HepG2 (cell line): ENCODE results near the gene METTL5. TPM values are rescaled to one million over a fixed set of nuclear protein-coding genes. Genes with fewer than 3 reads are reported as not detected.

Experiments
- ARID2 ChIP-seq: sonication (generic); formaldehyde crosslinking; IDR thresholded peaks from 2 replicates; pipeline ENCODE4 v1.8.1; 2022; ENCODE audit warnings: mild to moderate bottlenecking, missing genetic modification reagents, borderline replicate concordance
- BHLHE40 ChIP-seq: IDR thresholded peaks from 2 replicates; pipeline ENCODE4 v1.6.1; 2011; ENCODE audit warnings: low read length, improper control_type of control experiment
- GZF1 ChIP-seq: sonication (generic); formaldehyde crosslinking; IDR thresholded peaks from 2 replicates; pipeline ENCODE4 v1.5.1; 2020; ENCODE audit warnings: mild to moderate bottlenecking, missing genetic modification reagents
- ISL2 ChIP-seq: sonication (generic); formaldehyde crosslinking; IDR thresholded peaks from 2 replicates; pipeline ENCODE4 v1.5.0; 2020; ENCODE audit warnings: missing genetic modification reagents
- JUNB ChIP-seq: sonication (generic); formaldehyde crosslinking; IDR thresholded peaks from 2 replicates; pipeline ENCODE4 v1.8.0; 2022; ENCODE audit warnings: missing genetic modification reagents, mild to moderate bottlenecking, borderline replicate concordance
- KLF11 ChIP-seq: IDR thresholded peaks from 2 replicates; pipeline ENCODE4 v1.6.1; 2016; ENCODE audit warnings: missing compliant biosample characterization
- KMT2B ChIP-seq: IDR thresholded peaks from 2 replicates; pipeline ENCODE4 v1.6.1; 2016; ENCODE audit warnings: missing genetic modification reagents, missing compliant biosample characterization
- MBNL3 ChIP-seq: fragments of 250-450 bp; sonication (Bioruptor Pico); conservative IDR thresholded peaks from 2 replicates; pipeline ENCODE4 v1.8.0; 2022; ENCODE audit warnings: mild to moderate bottlenecking, inconsistent platforms
- MTA1 ChIP-seq: sonication (generic); formaldehyde crosslinking; IDR thresholded peaks from 2 replicates; pipeline ENCODE4 v1.4.0; 2020; ENCODE audit warnings: missing genetic modification reagents, mild to moderate bottlenecking, borderline replicate concordance
- MYC ChIP-seq: sonication (generic); formaldehyde crosslinking; IDR thresholded peaks from 2 replicates; pipeline ENCODE4 v1.9.0; 2021; ENCODE audit warnings: missing genetic modification reagents, borderline replicate concordance
- NFE2L1 ChIP-seq: sonication (generic); formaldehyde crosslinking; IDR thresholded peaks from 2 replicates; pipeline ENCODE4 v1.4.0; 2020; ENCODE audit warnings: missing genetic modification reagents, mild to moderate bottlenecking, borderline replicate concordance
- NR1H2 ChIP-seq: sonication (generic); formaldehyde crosslinking; IDR thresholded peaks from 2 replicates; pipeline ENCODE4 v1.8.1; 2022; ENCODE audit warnings: low read depth, missing genetic modification reagents, borderline replicate concordance
- SCMH1 ChIP-seq: sonication (generic); formaldehyde crosslinking; IDR thresholded peaks from 2 replicates; pipeline ENCODE4 v1.9.0; 2021; ENCODE audit warnings: missing genetic modification reagents, mild to moderate bottlenecking, borderline replicate concordance
- SP2 ChIP-seq: sonication (generic); formaldehyde crosslinking; IDR thresholded peaks from 2 replicates; pipeline ENCODE4 v1.5.1; 2020; ENCODE audit warnings: mild to moderate bottlenecking, missing genetic modification reagents
- TEAD3 ChIP-seq: optimal IDR thresholded peaks from 2 replicates; pipeline ENCODE3; 2016; ENCODE audit warnings: borderline replicate concordance
- ZBTB20 ChIP-seq: sonication (generic); formaldehyde crosslinking; IDR thresholded peaks from 2 replicates; pipeline ENCODE4 v1.8.1; 2023; ENCODE audit warnings: missing genetic modification reagents, low read depth, mild to moderate bottlenecking, borderline replicate concordance
- ZMAT3 ChIP-seq: sonication (generic); formaldehyde crosslinking; conservative IDR thresholded peaks from 2 replicates; pipeline ENCODE4 v1.7.0; 2021; ENCODE audit warnings: missing genetic modification reagents
- ZNF3 ChIP-seq: IDR thresholded peaks from 2 replicates; pipeline ENCODE4 v1.7.0; 2017; ENCODE audit warnings: inconsistent platforms
- ZNF562 ChIP-seq: sonication (generic); formaldehyde crosslinking; IDR thresholded peaks from 2 replicates; pipeline ENCODE4 v1.8.0; 2022; ENCODE audit warnings: missing genetic modification reagents, borderline replicate concordance
- ZSCAN21 ChIP-seq: sonication (generic); formaldehyde crosslinking; IDR thresholded peaks from 2 replicates; pipeline ENCODE4 v1.8.0; 2022; ENCODE audit warnings: mild to moderate bottlenecking, missing genetic modification reagents, moderate library complexity, borderline replicate concordance
- polyA plus RNA-seq, 8 experiments: library from polyadenylated mRNA; depleted of rRNA in 3 of 8; stranded (reverse) in 7 of 8; unstranded in 1 of 8; fragments of >200 nt; fragmentation: Illumina TruSeq in 4 of 8; extraction: Trizol in 4 of 8; gene quantifications; 2 replicates each; pipeline versions ENCODE4 v1.2.1 to v1.2.3, GENCODE V29; 2011 to 2016; ENCODE audit warnings: low read depth in 4 of 8, missing spikeins in 1 of 8, mixed read lengths in 1 of 8; ENCODE audit not compliant: insufficient read depth in 1 of 8
- total RNA-seq, 5 experiments: library from RNA; depleted of rRNA; stranded (reverse); fragments of >200 nt; fragmentation: Illumina TruSeq; extraction: Trizol; gene quantifications; 2 replicates each; pipeline ENCODE4 v1.2.3, GENCODE V29; 2016; ENCODE audit warnings: low read depth in 1 of 5
- TF ChIP-seq, protein P1 (sequence below): sonication (generic); formaldehyde crosslinking; IDR thresholded peaks from 2 replicates; pipeline ENCODE4 v1.4.0; 2020; ENCODE audit warnings: missing genetic modification reagents
- TF ChIP-seq, protein P2 (sequence below): sonication (generic); formaldehyde crosslinking; IDR thresholded peaks from 2 replicates; pipeline ENCODE4 v1.5.1; 2020; ENCODE audit warnings: mild to moderate bottlenecking, missing genetic modification reagents, moderate library complexity
- TF ChIP-seq, protein P3 (sequence below): sonication (generic); formaldehyde crosslinking; IDR thresholded peaks from 2 replicates; pipeline ENCODE4 v1.8.0; 2022; ENCODE audit warnings: missing genetic modification reagents, mild to moderate bottlenecking, inconsistent platforms, borderline replicate concordance

Gene METTL5
- total and polyA plus RNA-seq, 2 of the 13 experiments (the other 11 are each of a cell fraction or from before 2014, with no cell fraction given) = 50.7 to 95.1 TPM

DNA sequence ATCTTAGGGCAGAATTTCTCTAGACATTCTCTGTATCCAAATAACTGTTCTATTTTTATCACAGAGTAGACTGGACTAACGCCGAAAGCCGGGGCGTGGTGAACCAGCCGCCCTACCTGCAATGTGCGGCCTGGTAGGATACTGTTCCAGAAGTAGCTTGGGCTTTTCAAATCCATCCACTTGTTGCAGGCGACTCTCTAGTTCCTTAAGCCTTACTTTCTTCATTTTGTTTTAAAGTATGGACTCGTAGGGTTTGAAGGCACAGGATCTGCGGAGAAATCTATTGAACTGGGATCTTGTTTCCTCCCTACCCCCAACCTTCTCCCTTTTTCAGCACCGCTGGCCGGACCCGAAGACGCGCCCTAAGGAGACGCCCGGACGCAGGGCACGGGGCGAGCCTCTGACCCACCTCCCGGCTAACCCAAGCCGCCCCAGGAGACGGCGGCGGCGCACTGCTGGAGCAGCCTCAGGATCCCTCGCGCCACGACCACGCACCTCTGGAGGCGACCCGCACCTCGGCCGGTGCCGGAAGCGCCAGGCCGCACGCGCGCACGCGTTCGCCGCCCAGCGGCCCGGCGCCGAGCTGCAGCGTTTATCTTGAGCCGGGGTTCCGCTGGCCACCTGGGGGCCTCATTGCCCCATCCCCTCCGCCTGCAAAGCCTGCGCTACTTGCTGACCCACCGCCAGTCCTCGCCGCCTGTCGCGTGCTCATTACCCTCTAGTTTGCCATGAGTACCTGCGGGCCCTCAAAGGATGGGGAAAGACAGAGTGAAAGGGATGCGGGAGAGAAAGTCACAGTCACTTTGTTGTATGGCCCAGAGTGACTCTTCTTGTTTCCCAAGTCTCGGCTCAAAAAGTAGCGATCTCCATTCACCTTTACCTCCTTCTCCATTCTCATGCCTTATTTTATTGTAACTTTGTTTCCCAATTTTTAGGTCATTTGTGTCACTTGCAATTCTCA is at the start of gene METTL5 (continued):
- peak; percentile 89; the same call in 1 of the 2 replicates for TF ChIP-seq ZSCAN21 (CRISPR knock-in tag)
- TF ChIP-seq MYC (CRISPR knock-in tag) = peak; percentile 97
- TF ChIP-seq ZNF3 (CRISPR knock-in tag) = no peak
- TF ChIP-seq, protein P1, sequence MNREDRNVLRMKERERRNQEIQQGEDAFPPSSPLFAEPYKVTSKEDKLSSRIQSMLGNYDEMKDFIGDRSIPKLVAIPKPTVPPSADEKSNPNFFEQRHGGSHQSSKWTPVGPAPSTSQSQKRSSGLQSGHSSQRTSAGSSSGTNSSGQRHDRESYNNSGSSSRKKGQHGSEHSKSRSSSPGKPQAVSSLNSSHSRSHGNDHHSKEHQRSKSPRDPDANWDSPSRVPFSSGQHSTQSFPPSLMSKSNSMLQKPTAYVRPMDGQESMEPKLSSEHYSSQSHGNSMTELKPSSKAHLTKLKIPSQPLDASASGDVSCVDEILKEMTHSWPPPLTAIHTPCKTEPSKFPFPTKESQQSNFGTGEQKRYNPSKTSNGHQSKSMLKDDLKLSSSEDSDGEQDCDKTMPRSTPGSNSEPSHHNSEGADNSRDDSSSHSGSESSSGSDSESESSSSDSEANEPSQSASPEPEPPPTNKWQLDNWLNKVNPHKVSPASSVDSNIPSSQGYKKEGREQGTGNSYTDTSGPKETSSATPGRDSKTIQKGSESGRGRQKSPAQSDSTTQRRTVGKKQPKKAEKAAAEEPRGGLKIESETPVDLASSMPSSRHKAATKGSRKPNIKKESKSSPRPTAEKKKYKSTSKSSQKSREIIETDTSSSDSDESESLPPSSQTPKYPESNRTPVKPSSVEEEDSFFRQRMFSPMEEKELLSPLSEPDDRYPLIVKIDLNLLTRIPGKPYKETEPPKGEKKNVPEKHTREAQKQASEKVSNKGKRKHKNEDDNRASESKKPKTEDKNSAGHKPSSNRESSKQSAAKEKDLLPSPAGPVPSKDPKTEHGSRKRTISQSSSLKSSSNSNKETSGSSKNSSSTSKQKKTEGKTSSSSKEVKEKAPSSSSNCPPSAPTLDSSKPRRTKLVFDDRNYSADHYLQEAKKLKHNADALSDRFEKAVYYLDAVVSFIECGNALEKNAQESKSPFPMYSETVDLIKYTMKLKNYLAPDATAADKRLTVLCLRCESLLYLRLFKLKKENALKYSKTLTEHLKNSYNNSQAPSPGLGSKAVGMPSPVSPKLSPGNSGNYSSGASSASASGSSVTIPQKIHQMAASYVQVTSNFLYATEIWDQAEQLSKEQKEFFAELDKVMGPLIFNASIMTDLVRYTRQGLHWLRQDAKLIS (CRISPR knock-in tag) = no peak
- TF ChIP-seq ZBTB20 (CRISPR knock-in tag) = peak; percentile 92
- peak; percentile 33; the same call in 1 of the 2 replicates for TF ChIP-seq ZNF562 (CRISPR knock-in tag)
- no peak for TF ChIP-seq MBNL3 (CRISPR knock-in tag)
- peak; percentile 95; the same call in 1 of the 2 replicates for TF ChIP-seq MTA1
- TF ChIP-seq NR1H2 = no peak; the same call in 1 of the 2 replicates
- TF ChIP-seq TEAD3 (CRISPR knock-in tag) = peak; percentile 59
- TF ChIP-seq NFE2L1 (CRISPR knock-in tag) = no peak
- peak; percentile 79; the same call in 1 of the 2 replicates for TF ChIP-seq KMT2B (CRISPR knock-in tag)
- peak; percentile 84 for TF ChIP-seq BHLHE40
- TF ChIP-seq KLF11 (CRISPR knock-in tag) = peak; percentile 73; the same call in 1 of the 2 replicates
- 0 out of 2 replicates have a peak, but pooled peaks have one; percentile 81 for TF ChIP-seq ZMAT3 (CRISPR knock-in tag)
- TF ChIP-seq SP2 (CRISPR knock-in tag) = peak; percentile 61; the same call in 1 of the 2 replicates
- no peak for TF ChIP-seq JUNB (CRISPR knock-in tag)
- peak; percentile 41; the same call in 1 of the 2 replicates for TF ChIP-seq ARID2
- TF ChIP-seq ISL2 (CRISPR knock-in tag) = peak; percentile 61
- TF ChIP-seq, protein P2, sequence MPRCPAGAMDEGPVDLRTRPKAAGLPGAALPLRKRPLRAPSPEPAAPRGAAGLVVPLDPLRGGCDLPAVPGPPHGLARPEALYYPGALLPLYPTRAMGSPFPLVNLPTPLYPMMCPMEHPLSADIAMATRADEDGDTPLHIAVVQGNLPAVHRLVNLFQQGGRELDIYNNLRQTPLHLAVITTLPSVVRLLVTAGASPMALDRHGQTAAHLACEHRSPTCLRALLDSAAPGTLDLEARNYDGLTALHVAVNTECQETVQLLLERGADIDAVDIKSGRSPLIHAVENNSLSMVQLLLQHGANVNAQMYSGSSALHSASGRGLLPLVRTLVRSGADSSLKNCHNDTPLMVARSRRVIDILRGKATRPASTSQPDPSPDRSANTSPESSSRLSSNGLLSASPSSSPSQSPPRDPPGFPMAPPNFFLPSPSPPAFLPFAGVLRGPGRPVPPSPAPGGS (CRISPR knock-in tag) = peak; percentile 97
- no peak for TF ChIP-seq SCMH1 (CRISPR knock-in tag)
- TF ChIP-seq GZF1 = peak; percentile 73; the same call in 1 of the 2 replicates
- TF ChIP-seq, protein P3, sequence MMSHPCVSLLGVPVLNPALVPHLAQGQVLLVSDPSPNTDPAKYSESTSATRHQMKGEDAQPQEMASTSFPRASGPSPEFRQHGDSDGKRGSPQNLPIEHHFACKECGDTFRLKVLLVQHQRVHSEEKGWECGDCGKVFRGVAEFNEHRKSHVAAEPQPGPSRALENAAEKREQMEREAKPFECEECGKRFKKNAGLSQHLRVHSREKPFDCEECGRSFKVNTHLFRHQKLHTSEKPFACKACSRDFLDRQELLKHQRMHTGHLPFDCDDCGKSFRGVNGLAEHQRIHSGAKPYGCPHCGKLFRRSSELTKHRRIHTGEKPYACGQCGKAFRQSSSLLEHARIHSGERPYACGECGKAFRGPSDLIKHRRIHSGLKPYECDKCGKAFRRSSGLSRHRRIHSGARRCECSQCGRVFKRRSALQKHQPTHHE (CRISPR knock-in tag) = no peak
